ENCODE results near the gene FBXW4.

GRCh38 chr10:101597091-101597900 lies 97.7 kb downstream of the FBXW4 start:
- TF ChIP-seq, protein P1, sequence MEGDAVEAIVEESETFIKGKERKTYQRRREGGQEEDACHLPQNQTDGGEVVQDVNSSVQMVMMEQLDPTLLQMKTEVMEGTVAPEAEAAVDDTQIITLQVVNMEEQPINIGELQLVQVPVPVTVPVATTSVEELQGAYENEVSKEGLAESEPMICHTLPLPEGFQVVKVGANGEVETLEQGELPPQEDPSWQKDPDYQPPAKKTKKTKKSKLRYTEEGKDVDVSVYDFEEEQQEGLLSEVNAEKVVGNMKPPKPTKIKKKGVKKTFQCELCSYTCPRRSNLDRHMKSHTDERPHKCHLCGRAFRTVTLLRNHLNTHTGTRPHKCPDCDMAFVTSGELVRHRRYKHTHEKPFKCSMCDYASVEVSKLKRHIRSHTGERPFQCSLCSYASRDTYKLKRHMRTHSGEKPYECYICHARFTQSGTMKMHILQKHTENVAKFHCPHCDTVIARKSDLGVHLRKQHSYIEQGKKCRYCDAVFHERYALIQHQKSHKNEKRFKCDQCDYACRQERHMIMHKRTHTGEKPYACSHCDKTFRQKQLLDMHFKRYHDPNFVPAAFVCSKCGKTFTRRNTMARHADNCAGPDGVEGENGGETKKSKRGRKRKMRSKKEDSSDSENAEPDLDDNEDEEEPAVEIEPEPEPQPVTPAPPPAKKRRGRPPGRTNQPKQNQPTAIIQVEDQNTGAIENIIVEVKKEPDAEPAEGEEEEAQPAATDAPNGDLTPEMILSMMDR (IDR thresholded peaks at IDR 0.05) = no peak
- no peak for TF ChIP-seq POLR2A (IDR thresholded peaks at IDR 0.05)
- no peak for TF ChIP-seq EP300 (IDR thresholded peaks at IDR 0.05; ENCODE audit: low read depth)

All from transverse colon (tissue), 3 donors.